Right lobe of liver (tissue), 4 donors: Measurements from ENCODE around the gene GLCE.
"Not testable (repeated sequence)": the region's sequence is repeated elsewhere in the genome, so short reads cannot be mapped to it uniquely, and the experiment has no call there.

ENCODE experiments used
- CTCF ChIP-seq, 4 donors: fragments of 200-600 bp in 3 of 4; fragments of 450-650 bp in 1 of 4; IDR thresholded peaks; one replicate each; pipeline versions ENCODE4 v1.5.1 to v1.8.0; 2016 to 2022; ENCODE audit warnings: antibody characterized with exemption in 4 of 4, mild to moderate bottlenecking in 2 of 4
- POLR2A ChIP-seq: fragments of 450-650 bp; IDR thresholded peaks from one replicate; pipeline ENCODE4 v1.6.1; 2017; ENCODE audit warnings: antibody characterized with exemption, mild to moderate bottlenecking
- donor health status: DM: no; HTN: no; CAD: no.
- donor health status: DM: no; HTN: no; CAD: no.
- donor health status: DM: no; HTN: yes; CAD: no.

- TF ChIP-seq CTCF (IDR thresholded peaks at IDR 0.05); POLR2A: not testable (repeated sequence)
Observed at GRCh38 chr15:69302087-69302486, 141.7 kb downstream of the GLCE start.
